MCF 10A (cell line): ENCODE measurements around the gene UNC119B. TPM values are rescaled to one million over a fixed set of nuclear protein-coding genes. Genes with fewer than 3 reads are reported as not detected.

ENCODE experiments used
- BruUV-seq: library from RNA; stranded (reverse); fragments of 400-500 nt; replicated peaks from 2 replicates; lab custom pipeline; 2021; lab: Mats Ljungman, UMichigan
- CTCF ChIA-PET: fragments of 300-600 bp; sonication (Branson Sonifier 250); formaldehyde crosslinking; extraction: SDS; loops from one replicate; lab custom pipeline; 2021; ENCODE audit warnings: antibody characterized with exemption, inconsistent platforms; lab: Yijun Ruan, JAX
- POLR2A ChIA-PET: fragments of 300-600, 350-650 bp; sonication (Branson Sonifier 250); formaldehyde crosslinking; extraction: SDS; loops from one replicate; lab custom pipeline; 2020; ENCODE audit warnings: antibody characterized with exemption, inconsistent platforms; lab: Yijun Ruan, JAX
- DNase-seq: peaks from one replicate; pipeline ENCODE4 v3.0.0-alpha.2; 2018; ENCODE audit not compliant: unreplicated experiment
- H3K27ac Mint-ChIP-seq: one replicate; pipeline ENCODE4 v1.8.0; 2022; ENCODE audit warnings: mild to moderate bottlenecking, low read depth, mixed read lengths; ENCODE audit not compliant: unreplicated experiment
- H3K27me3 Mint-ChIP-seq: one replicate; pipeline ENCODE4 v1.8.0; 2022; ENCODE audit warnings: mixed read lengths; ENCODE audit not compliant: insufficient read depth, unreplicated experiment
- H3K36me3 Mint-ChIP-seq: one replicate; pipeline ENCODE4 v1.8.0; 2022; ENCODE audit warnings: mild to moderate bottlenecking, moderate library complexity, mixed read lengths; ENCODE audit not compliant: insufficient read depth, unreplicated experiment
- H3K4me1 Mint-ChIP-seq: one replicate; pipeline ENCODE4 v1.8.0; 2022; ENCODE audit warnings: mixed read lengths; ENCODE audit not compliant: insufficient read depth, unreplicated experiment
- H3K4me3 Mint-ChIP-seq: one replicate; pipeline ENCODE4 v1.8.0; 2022; ENCODE audit warnings: mild to moderate bottlenecking, moderate library complexity, mixed read lengths; ENCODE audit not compliant: unreplicated experiment
- H3K9me3 Mint-ChIP-seq: one replicate; pipeline ENCODE4 v1.8.0; 2022; ENCODE audit warnings: mixed read lengths; ENCODE audit not compliant: unreplicated experiment
- intact Hi-C: fragments of 100-400 bp; cut with micrococcal nuclease; formaldehyde crosslinking; loops from 2 replicates; pipeline ENCODE4 v1.14.1; 2022
- total RNA-seq: library from RNA; stranded (reverse); gene quantifications from 2 replicates; pipeline ENCODE4 v1.2.3, GENCODE V29; 2022
- TF ChIP-seq, protein P1 (sequence below): fragments of 200-600 bp; IDR thresholded peaks from one replicate; pipeline ENCODE4 v1.8.0; 2022; ENCODE audit warnings: antibody characterized with exemption, mild to moderate bottlenecking; ENCODE audit not compliant: unreplicated experiment

The UNC119B gene
- total RNA-seq, 1 experiment from 2014 or later: 31.0 TPM

DNA sequence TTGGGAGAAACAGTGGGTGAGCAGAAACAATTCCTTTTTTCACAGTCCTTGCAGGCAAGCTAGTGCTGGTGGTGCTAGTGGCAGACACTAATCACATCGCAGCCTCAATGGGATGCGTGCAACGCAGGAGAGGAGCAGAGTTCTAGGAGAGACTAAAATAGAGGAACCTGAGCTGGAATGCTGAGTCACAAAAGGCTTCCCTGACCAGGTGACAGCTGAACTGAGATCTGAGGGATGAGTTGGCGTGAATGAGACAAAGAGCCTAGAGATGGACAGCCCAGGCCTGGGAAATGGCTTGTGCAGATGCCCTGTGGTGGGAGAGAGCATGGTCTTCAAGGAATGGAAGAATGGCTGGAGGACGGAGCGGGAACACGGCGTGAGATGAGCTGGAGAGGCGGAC lies 41.1 kb downstream of the UNC119B start:
- TF ChIP-seq, protein P1, sequence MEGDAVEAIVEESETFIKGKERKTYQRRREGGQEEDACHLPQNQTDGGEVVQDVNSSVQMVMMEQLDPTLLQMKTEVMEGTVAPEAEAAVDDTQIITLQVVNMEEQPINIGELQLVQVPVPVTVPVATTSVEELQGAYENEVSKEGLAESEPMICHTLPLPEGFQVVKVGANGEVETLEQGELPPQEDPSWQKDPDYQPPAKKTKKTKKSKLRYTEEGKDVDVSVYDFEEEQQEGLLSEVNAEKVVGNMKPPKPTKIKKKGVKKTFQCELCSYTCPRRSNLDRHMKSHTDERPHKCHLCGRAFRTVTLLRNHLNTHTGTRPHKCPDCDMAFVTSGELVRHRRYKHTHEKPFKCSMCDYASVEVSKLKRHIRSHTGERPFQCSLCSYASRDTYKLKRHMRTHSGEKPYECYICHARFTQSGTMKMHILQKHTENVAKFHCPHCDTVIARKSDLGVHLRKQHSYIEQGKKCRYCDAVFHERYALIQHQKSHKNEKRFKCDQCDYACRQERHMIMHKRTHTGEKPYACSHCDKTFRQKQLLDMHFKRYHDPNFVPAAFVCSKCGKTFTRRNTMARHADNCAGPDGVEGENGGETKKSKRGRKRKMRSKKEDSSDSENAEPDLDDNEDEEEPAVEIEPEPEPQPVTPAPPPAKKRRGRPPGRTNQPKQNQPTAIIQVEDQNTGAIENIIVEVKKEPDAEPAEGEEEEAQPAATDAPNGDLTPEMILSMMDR: no peak
- Mint-ChIP-seq H3K36me3 (no peaks in the 10 kb centered on the region), H3K4me1 (no peaks in the 10 kb centered on the region), H3K4me3 (no peak overlapping the region), H3K27ac (no peak overlapping the region), H3K9me3 (no peaks in the 10 kb centered on the region), H3K27me3 (no peaks in the 10 kb centered on the region)
- intact Hi-C loops: no loop called here
- DNase-seq: no peak
- POLR2A ChIA-PET: interaction anchor here (0.6 to 0.8 kb wide), 2 partner anchors 13 to 323 kb away, joined by 3 read pairs; no protein-coding TSS in a partner anchor
- CTCF ChIA-PET: interaction anchor here (0.6 kb wide), 1 partner anchor 12 kb away, joined by 3 read pairs; no protein-coding TSS in a partner anchor
- no TSS peak for BruUV-seq

DNA sequence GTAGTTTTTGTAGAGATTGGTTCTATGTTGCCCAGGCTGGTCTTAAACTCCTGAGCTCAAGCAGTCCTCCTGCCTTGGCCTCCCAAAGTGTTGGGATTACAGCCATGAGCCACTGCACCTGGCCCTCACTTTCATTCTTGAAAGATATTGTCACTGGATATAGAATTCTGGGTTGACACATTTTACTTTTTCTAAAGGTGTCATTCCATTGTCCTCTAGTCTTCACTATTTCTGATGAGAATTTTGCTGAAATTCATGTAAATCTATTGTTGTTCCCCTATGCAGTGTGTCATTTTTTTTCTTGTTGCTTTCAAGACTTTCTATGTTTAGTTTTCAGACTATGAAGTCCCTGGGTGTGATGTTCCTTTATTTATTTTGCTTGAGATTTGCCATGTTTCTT lies 44.5 kb downstream of the UNC119B start:
- ChIA-PET CTCF (no interaction called here), POLR2A (interaction anchor here (1.2 kb wide), 1 partner anchor 12 kb away, joined by 4 read pairs; no protein-coding TSS in a partner anchor)
- TF ChIP-seq, protein P1: no peak
- intact Hi-C loops: no loop called here
- Mint-ChIP-seq H3K9me3 (no peaks in the 10 kb centered on the region), H3K27ac (no peak overlapping the region), H3K36me3 (no peaks in the 10 kb centered on the region), H3K27me3 (no peaks in the 10 kb centered on the region), H3K4me3 (no peak overlapping the region), H3K4me1 (no peaks in the 10 kb centered on the region)
- no peak for DNase-seq
- BruUV-seq: no TSS peak

DNA sequence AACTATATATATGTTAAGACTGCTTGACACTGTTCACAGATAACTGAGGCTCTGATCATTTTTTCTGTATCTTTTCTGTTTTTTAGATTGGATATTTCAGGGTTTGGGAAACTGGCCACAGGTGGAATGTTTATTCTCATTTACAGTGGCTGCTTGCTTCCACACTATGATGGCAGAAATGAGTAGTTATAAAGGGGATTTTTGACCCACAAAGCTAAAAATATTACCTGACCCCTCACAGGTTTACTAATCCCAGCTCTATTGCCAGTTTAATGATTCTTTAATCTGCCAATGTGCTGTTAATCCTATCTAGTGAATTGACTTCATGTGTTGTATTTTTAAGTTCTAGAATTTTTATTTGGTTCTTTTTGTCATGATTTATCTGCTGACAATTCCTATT lies 45.0 kb downstream of the UNC119B start:
- Mint-ChIP-seq H3K4me1 (no peaks in the 10 kb centered on the region), H3K27ac (no peak overlapping the region), H3K27me3 (no peaks in the 10 kb centered on the region), H3K36me3 (no peaks in the 10 kb centered on the region), H3K9me3 (no peaks in the 10 kb centered on the region), H3K4me3 (no peak overlapping the region)
- no TSS peak for BruUV-seq
- intact Hi-C loops: no loop called here
- POLR2A ChIA-PET: interaction anchor here (1.2 kb wide), 1 partner anchor 12 kb away, joined by 4 read pairs; no protein-coding TSS in a partner anchor
- no peak for DNase-seq
- CTCF ChIA-PET: interaction anchor here (0.8 kb wide), 1 partner anchor 241 kb away, joined by 4 read pairs; no protein-coding TSS in a partner anchor
- TF ChIP-seq, protein P1: no peak

DNA sequence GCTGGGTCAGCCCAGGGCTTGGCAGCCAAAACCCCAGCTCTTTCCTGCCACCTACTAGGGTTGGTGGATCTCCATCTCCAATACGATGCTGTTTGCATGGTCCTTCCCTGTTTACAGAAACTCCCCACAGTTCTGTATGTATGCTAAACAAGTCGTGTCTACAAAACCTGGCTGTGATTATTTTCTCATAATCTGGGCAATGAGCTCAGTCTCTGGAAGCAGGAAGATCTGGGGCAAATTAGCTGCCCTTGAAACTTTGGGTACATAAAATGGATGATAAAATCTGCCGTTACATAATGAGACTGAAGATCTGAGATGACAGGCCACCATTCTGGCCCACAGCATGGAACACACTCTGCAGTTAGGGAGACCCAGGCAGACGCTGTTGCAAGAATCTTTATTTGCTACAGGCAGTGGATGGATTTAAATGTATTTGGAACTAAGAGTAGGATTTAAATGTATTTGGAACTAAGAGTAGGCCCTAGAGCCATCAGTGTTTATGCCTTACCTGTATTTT lies 47.0 kb downstream of the UNC119B start:
- no peak for DNase-seq
- H3K27ac Mint-ChIP-seq: no peak overlapping the region
- BruUV-seq: no TSS peak
- no peaks in the 10 kb centered on the region for H3K4me1 Mint-ChIP-seq
- no peaks in the 10 kb centered on the region for H3K9me3 Mint-ChIP-seq
- intact Hi-C loops: no loop called here
- no peak overlapping the region for H3K4me3 Mint-ChIP-seq
- ChIA-PET CTCF (interaction anchor here (0.9 to 2.9 kb wide), 2 partner anchors 10 to 215 kb away, joined by 4 to 8 read pairs; no protein-coding TSS in a partner anchor), POLR2A (interaction anchor here (0.6 to 1.5 kb wide), 4 partner anchors 13 to 1366 kb away, joined by 3 to 5 read pairs (median 3); no protein-coding TSS in a partner anchor)
- peaks cover 17% of the 10 kb centered on the region for H3K36me3 Mint-ChIP-seq
- TF ChIP-seq, protein P1: no peak
- H3K27me3 Mint-ChIP-seq: no peaks in the 10 kb centered on the region
